HL-60 (cell line): ENCODE results near the gene ARMH1.

Experiments used
- DNase-seq, 2 experiments: peaks; one replicate each; pipeline ENCODE4 v3.0.0-alpha.2; 2010 to 2020; ENCODE audit warnings: low read depth in 1 of 2, low spot score in 1 of 2
- H3K27ac ChIP-seq: fragments of 250-450 bp; sonication (Bioruptor Pico); replicated peaks from 2 replicates; pipeline ENCODE4 v1.5.1; 2020; ENCODE audit warnings: mild to moderate bottlenecking, moderate library complexity
- H3K27me3 ChIP-seq: fragments of 250-450 bp; sonication (Bioruptor Pico); 2 replicates; pipeline ENCODE4 v1.5.1; 2021; ENCODE audit warnings: mild to moderate bottlenecking, moderate library complexity; ENCODE audit not compliant: insufficient read depth, poor library complexity, severe bottlenecking
- H3K4me3 ChIP-seq: replicated peaks from 2 replicates; pipeline ENCODE4 v1.5.1; 2011; ENCODE audit warnings: mild to moderate bottlenecking, control low read depth, low read length; ENCODE audit not compliant: insufficient read depth
- GABPA ChIP-seq: IDR thresholded peaks from 2 replicates; pipeline ENCODE4 v1.6.1; 2012; ENCODE audit warnings: low read depth
- POLR2AphosphoS5 ChIP-seq: IDR thresholded peaks from 2 replicates; pipeline ENCODE4 v1.6.1; 2012; ENCODE audit warnings: low read depth
- SPI1 ChIP-seq: IDR thresholded peaks from 2 replicates; pipeline ENCODE4 v1.6.1; 2012; ENCODE audit warnings: low read depth, mild to moderate bottlenecking, borderline replicate concordance
- TF ChIP-seq, protein P1 (sequence below): IDR thresholded peaks from one replicate; pipeline ENCODE4 v1.5.1; 2011; ENCODE audit warnings: low read length, control low read depth, inconsistent platforms; ENCODE audit not compliant: insufficient read depth
- TF ChIP-seq, protein P2 (sequence below): IDR thresholded peaks from 2 replicates; pipeline ENCODE4 v1.6.1; 2012; ENCODE audit warnings: low read depth; ENCODE audit not compliant: insufficient replicate concordance

Gene ARMH1

DNA sequence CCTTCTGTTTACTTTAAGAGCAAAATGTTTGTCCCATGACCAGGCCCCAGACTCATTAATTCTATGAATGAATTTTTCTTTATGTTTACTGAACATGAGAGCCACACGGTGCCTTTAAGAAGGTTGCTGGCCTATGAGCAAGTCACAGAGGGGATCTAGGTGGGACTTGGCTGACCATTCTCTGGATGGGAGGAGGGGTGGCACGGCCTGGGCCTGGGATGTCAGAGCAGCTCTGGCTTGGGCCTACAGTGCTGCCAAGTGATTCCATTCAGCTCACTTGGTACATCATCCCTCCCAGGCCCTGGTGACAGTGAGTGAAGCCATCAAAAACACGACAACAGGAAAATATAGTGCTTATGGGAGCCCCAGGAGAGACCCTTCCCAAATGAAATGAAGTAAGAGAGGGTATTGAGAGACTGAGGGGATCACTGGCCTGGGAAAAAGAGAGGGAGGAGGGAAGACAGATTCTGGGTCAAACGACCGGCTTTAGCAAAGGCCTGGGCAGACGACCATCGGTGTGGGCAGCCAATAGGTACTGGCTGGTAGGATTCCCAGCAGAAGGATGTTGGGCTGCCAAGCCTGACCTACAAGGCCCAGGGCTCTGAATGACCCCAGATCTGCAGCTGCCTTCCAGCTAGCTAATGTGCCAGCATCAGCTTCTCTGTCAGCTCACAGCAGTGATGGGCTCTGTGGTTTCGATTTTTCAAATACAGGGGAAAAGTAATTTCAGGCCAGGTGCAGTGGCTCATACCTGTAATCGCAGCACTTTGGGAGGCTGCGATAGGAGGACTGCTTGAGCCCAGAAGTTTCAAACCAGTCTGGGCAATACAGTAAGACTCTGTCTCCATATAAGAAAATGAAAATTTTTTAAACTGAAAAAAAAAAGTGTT lies 3.5 kb upstream of the ARMH1 start:
- TF ChIP-seq, protein P1, sequence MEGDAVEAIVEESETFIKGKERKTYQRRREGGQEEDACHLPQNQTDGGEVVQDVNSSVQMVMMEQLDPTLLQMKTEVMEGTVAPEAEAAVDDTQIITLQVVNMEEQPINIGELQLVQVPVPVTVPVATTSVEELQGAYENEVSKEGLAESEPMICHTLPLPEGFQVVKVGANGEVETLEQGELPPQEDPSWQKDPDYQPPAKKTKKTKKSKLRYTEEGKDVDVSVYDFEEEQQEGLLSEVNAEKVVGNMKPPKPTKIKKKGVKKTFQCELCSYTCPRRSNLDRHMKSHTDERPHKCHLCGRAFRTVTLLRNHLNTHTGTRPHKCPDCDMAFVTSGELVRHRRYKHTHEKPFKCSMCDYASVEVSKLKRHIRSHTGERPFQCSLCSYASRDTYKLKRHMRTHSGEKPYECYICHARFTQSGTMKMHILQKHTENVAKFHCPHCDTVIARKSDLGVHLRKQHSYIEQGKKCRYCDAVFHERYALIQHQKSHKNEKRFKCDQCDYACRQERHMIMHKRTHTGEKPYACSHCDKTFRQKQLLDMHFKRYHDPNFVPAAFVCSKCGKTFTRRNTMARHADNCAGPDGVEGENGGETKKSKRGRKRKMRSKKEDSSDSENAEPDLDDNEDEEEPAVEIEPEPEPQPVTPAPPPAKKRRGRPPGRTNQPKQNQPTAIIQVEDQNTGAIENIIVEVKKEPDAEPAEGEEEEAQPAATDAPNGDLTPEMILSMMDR = no peak
- TF ChIP-seq SPI1 (no peak), GABPA (no peak), POLR2AphosphoS5 (no peak)
- TF ChIP-seq, protein P2, sequence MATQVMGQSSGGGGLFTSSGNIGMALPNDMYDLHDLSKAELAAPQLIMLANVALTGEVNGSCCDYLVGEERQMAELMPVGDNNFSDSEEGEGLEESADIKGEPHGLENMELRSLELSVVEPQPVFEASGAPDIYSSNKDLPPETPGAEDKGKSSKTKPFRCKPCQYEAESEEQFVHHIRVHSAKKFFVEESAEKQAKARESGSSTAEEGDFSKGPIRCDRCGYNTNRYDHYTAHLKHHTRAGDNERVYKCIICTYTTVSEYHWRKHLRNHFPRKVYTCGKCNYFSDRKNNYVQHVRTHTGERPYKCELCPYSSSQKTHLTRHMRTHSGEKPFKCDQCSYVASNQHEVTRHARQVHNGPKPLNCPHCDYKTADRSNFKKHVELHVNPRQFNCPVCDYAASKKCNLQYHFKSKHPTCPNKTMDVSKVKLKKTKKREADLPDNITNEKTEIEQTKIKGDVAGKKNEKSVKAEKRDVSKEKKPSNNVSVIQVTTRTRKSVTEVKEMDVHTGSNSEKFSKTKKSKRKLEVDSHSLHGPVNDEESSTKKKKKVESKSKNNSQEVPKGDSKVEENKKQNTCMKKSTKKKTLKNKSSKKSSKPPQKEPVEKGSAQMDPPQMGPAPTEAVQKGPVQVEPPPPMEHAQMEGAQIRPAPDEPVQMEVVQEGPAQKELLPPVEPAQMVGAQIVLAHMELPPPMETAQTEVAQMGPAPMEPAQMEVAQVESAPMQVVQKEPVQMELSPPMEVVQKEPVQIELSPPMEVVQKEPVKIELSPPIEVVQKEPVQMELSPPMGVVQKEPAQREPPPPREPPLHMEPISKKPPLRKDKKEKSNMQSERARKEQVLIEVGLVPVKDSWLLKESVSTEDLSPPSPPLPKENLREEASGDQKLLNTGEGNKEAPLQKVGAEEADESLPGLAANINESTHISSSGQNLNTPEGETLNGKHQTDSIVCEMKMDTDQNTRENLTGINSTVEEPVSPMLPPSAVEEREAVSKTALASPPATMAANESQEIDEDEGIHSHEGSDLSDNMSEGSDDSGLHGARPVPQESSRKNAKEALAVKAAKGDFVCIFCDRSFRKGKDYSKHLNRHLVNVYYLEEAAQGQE = no peak
- Histone ChIP-seq H3K27me3 (no peaks in the 10 kb centered on the region), H3K27ac (peak overlapping the region; percentile 85), H3K4me3 (no peak overlapping the region)
- DNase-seq = no peak

- TF ChIP-seq POLR2AphosphoS5 (peak; percentile 83), GABPA (no peak), SPI1 (peak; percentile 98)
- TF ChIP-seq, protein P2 = no peak
- TF ChIP-seq, protein P1 = no peak
- DNase-seq = peak; percentile 96 to 97
- peak overlapping the region; percentile 85 for H3K27ac ChIP-seq
- H3K4me3 ChIP-seq = no peak overlapping the region
- no peaks in the 10 kb centered on the region for H3K27me3 ChIP-seq
These were observed 2.1 kb upstream of the ARMH1 start for GRCh38 chr1:44672254-44672955.

DNA sequence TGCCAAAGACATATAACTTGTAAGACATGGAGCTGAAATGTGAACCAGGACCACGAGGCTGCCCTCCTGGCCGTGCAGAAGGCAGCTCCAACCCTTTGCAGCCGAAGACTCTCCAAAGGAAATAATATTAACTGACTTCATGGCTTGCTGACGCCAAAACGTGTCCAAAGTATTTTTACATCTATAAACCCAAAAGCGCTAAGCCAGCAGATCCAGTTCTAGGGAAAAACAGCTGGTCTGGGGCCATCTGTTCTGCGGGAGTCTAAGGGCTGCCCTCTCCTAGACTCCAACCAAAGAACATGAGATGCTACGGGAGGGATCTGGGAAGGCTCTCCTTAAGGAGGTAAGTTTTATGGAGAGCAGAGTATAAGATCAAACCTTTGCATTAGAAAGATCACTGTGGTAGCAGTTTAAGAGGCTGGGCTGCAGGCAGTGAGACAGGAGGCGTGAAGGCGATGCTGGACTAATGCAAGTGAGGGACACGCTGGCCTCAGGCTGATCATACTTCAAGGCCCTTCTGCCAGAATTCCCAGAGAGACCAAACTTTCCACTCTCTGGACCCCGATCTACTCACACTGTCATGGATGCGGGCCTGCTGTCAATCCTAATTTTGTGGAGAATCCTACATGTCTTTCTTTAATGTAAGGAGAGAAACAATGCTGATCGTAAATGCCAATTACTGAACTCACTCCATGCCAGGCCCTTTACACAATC lies 1.4 kb upstream of the ARMH1 start:
- TF ChIP-seq, protein P2 = no peak
- TF ChIP-seq, protein P1 = no peak
- TF ChIP-seq GABPA (no peak), SPI1 (no peak), POLR2AphosphoS5 (no peak)
- no peak for DNase-seq
- Histone ChIP-seq H3K27me3 (no peaks in the 10 kb centered on the region), H3K4me3 (no peak overlapping the region; the same call in 1 of the 2 replicates), H3K27ac (peak overlapping the region; percentile 85)
